NB4 (cell line): ENCODE measurements around the gene TBC1D22A.

Source experiments
- CTCF ChIP-seq: IDR thresholded peaks from one replicate; pipeline ENCODE4 v1.5.1; 2012; ENCODE audit warnings: low read depth, low read length
- MYC ChIP-seq: IDR thresholded peaks from 2 replicates; pipeline ENCODE4 v1.6.1; 2011; ENCODE audit warnings: low read depth, low read length
- POLR2A ChIP-seq: IDR thresholded peaks from 2 replicates; pipeline ENCODE4 v1.6.1; 2011; ENCODE audit warnings: mild to moderate bottlenecking; ENCODE audit not compliant: insufficient read length; ENCODE audit errors: extremely low read depth
- TF ChIP-seq, protein P1 (sequence below): IDR thresholded peaks from 2 replicates; pipeline ENCODE4 v1.6.1; 2011; ENCODE audit warnings: low read depth, low read length

DNA sequence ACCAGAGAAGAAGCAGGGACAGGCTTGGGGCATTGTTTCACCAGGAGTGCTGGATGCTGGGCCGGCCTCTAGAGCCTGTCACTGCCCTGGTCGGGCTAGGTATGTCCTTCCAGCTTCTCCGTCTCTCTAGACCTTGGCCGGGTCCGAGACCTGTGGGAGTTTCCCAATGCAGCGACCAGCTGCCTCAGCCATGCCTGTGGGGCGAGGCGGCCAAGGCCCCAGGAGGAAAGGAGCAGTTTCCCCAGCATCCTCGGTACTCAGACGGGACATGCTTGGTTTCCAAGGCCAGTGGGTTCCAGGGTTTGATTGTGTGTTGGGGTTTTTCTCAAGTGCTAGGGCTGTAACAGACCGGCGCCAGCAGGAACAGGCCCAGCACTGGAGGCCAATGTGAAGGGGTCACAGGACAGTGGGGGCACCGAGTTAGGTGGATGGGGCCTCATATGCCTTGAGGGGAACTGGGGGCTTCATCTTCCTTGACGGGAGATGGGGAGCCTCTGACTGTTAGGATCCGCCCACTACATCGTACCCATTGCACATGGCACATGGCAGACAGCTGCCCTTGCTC is 339.0 kb downstream of the TBC1D22A start:
- TF ChIP-seq CTCF (no peak), POLR2A (no peak), MYC (no peak)
- TF ChIP-seq, protein P1, sequence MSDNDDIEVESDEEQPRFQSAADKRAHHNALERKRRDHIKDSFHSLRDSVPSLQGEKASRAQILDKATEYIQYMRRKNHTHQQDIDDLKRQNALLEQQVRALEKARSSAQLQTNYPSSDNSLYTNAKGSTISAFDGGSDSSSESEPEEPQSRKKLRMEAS = no peak
